Measurements from ENCODE around the gene LIF.

DNA sequence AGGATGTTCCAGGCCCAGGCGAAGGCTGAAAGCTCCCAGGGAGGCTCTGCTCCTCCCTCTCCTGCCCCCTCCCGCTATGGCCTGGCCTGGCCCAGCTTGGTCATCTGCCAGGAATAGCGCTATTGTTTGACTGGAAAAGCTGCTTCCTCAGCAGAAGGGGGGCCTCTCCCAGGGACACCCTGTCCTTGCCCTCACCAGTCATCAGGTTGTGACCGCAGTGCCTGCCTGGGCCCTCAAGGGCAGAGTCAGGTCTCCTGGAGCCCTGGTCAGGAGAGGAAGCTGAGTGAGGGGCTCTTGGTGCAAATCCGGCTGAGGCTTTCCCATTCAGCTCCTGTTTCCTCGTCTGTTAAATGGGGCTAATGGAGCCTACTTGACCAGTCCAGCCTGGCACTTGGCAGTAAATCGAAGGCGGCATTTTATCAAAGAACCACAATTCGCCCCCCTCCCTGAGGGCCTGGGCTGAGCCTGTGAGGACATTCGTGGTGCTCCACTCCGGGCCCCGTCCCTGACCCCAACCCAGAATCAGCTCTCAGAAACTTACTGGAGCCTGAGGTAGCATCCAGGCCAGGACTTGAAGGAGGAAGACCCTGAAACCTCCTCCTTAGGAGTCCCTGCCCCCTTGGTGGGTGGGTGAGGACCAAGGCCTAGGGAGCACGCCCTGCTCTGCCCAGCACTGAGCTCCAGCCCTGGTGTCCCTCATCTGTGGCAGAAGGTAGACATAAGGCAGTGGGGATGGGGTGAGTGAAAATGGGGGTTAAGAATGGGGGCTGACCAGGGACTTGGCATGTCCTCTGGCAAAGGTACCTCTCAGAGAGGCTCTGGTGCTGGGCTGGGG is 44.7 kb upstream of the LIF start:
- TF ChIP-seq CTCF (IDR thresholded peaks at IDR 0.05) = no peak
- no peak for TF ChIP-seq POLR2A (IDR thresholded peaks at IDR 0.05)
